ENCODE data around the gene ITFG2. TPM values are rescaled to one million over a fixed set of nuclear protein-coding genes. Genes with fewer than 3 reads are reported as not detected.

ITFG2 gene
- total and polyA plus RNA-seq, 4 donors, result 7.5 to 26.3 (median 11.4) TPM

DNA sequence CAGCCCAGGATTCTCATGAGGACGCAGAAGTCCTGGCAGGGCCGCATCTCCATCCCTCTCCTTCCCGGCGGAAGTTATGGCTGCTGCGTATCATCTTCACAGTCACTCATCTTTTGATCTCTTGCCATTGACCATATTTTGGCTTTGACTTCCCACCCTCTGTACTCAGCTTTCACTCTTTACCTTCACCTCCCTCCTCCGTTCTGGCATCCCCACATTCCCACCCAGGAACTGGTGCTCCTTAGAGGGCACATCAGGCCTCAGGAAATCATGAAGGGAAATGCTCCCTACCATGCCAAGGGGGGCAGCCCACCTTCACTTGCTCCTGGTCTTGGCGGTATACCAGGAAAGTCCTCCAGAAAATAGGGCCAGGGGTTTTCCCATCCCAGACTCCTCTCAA, 43.1 kb downstream of the ITFG2 start (continued):
- TF ChIP-seq, protein P1, sequence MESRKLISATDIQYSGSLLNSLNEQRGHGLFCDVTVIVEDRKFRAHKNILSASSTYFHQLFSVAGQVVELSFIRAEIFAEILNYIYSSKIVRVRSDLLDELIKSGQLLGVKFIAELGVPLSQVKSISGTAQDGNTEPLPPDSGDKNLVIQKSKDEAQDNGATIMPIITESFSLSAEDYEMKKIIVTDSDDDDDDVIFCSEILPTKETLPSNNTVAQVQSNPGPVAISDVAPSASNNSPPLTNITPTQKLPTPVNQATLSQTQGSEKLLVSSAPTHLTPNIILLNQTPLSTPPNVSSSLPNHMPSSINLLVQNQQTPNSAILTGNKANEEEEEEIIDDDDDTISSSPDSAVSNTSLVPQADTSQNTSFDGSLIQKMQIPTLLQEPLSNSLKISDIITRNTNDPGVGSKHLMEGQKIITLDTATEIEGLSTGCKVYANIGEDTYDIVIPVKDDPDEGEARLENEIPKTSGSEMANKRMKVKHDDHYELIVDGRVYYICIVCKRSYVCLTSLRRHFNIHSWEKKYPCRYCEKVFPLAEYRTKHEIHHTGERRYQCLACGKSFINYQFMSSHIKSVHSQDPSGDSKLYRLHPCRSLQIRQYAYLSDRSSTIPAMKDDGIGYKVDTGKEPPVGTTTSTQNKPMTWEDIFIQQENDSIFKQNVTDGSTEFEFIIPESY (IDR thresholded peaks at IDR 0.05), result no peak
- no peak for TF ChIP-seq EGR1 (IDR thresholded peaks at IDR 0.05; ENCODE audit: low read depth in 2 of 2)
- no peak for TF ChIP-seq NR2F2 (IDR thresholded peaks at IDR 0.05)
- TF ChIP-seq FOXA2 (IDR thresholded peaks at IDR 0.05), result no peak
- no peak for TF ChIP-seq GABPA (IDR thresholded peaks at IDR 0.05 in 1 of 2, conservative IDR thresholded peaks at IDR 0.05 in 1 of 2)

DNA sequence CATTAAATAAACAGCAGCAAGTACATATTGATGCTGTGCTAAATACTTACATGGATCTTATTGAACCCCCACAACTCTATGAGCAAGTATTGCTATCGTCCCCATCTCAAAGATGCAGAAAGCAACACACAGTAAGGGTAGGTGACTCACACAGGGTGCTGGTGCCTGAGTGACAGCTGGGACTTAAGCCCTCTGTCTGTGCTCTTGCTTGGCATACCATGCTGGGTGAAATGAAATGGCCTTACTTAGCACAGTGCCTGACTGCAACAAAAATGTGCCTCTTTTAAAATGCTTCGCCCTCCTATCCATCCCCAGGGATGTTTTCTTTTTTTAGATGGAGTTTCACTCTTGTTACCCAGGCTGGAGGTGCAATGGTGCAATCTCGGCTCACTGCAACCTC, 43.6 kb downstream of the ITFG2 start:
- H3K4me3 ChIP-seq (ENCODE audit: low read depth in 1 of 3, low read length in 3 of 3), result no peak overlapping the region
- H3K4me1 ChIP-seq (ENCODE audit: control insufficient read depth in 4 of 4, insufficient read depth in 4 of 4, low read length in 3 of 4), result no peaks in the 10 kb centered on the region
- TF ChIP-seq HNF4A (conservative IDR thresholded peaks at IDR 0.05) (no peak), YY1 (IDR thresholded peaks at IDR 0.05) (no peak), HNF4G (IDR thresholded peaks at IDR 0.05) (no peak), JUND (IDR thresholded peaks at IDR 0.05) (no peak)
- TF ChIP-seq, protein P1 (IDR thresholded peaks at IDR 0.05), result no peak
- no peak overlapping the region for H3K9ac ChIP-seq (ENCODE audit: low read depth in 1 of 2, low read length in 2 of 2)
- no peaks in the 10 kb centered on the region for H3K27me3 ChIP-seq (ENCODE audit: control insufficient read depth in 4 of 4, insufficient read depth in 4 of 4, low read length in 3 of 4)
- H3K27ac ChIP-seq (ENCODE audit: low read depth in 1 of 2, low read length in 2 of 2), result no peak overlapping the region
- peaks cover 0 to 4% (median 2%) of the 10 kb centered on the region in 4 donors for H3K36me3 ChIP-seq (ENCODE audit: control insufficient read depth in 4 of 4, insufficient read depth in 3 of 4, low read depth in 1 of 4, low read length in 3 of 4)
- 93% methylated on average over 3 of the region's 3 CpGs for WGBS
- H3K9me3 ChIP-seq (ENCODE audit: control insufficient read depth in 4 of 4, low read length in 3 of 4), result no peaks in the 10 kb centered on the region
- DNase-seq (ENCODE audit: low spot score), result no peak

DNA sequence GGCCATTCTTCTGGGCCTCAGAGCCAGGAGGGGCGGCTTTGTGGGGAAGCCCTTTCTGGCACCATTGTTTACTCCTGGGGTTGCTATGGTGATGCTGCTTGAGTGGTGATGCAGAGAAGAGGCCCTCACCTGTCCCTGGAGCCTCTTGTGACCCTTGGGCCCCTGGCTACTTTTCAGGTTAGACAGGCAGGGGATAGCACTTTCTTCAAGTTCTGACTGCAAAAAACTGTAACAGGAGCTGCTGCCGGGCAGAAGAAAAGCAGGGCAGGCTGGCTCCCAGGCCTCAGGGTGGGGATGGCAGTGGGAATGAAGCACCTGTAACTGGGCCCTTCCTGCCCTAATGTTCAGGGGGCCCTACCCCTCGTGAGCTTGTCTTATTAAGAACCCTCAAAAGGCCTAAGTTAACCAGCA, 44.6 kb downstream of the ITFG2 start, which contains the start of gene TEX52:
TEX52 (minus strand) TSS at position 19 of the 411 bp plus-strand sequence; CDS start at position 6, 13 bp downstream.
- Histone ChIP-seq H3K9ac (ENCODE audit: low read depth in 1 of 2, low read length in 2 of 2) (no peak within 1 kb of the TSS), H3K4me3 (ENCODE audit: low read depth in 1 of 3, low read length in 3 of 3) (no peak within 1 kb of the TSS), H3K9me3 (ENCODE audit: control insufficient read depth in 4 of 4, low read length in 3 of 4) (no peaks in the 10 kb centered on the region), H3K27me3 (ENCODE audit: control insufficient read depth in 4 of 4, insufficient read depth in 4 of 4, low read length in 3 of 4) (no peaks in the 10 kb centered on the region), H3K27ac (ENCODE audit: low read depth in 1 of 2, low read length in 2 of 2) (no peak within 1 kb of the TSS), H3K4me1 (ENCODE audit: control insufficient read depth in 4 of 4, insufficient read depth in 4 of 4, low read length in 3 of 4) (no peaks in the 10 kb centered on the region), H3K36me3 (ENCODE audit: control insufficient read depth in 4 of 4, insufficient read depth in 3 of 4, low read depth in 1 of 4, low read length in 3 of 4) (peaks cover 0 to 4% (median 2%) of the 10 kb centered on the region in 4 donors)
- TF ChIP-seq EGR1 (IDR thresholded peaks at IDR 0.05; ENCODE audit: low read depth in 2 of 2) (no peak), NR2F2 (IDR thresholded peaks at IDR 0.05) (no peak), JUND (IDR thresholded peaks at IDR 0.05) (no peak), YY1 (IDR thresholded peaks at IDR 0.05) (no peak), TAF1 (conservative IDR thresholded peaks at IDR 0.05) (no peak), FOXA1 (IDR thresholded peaks at IDR 0.05) (no peak), SP1 (IDR thresholded peaks at IDR 0.05) (no peak), GABPA (IDR thresholded peaks at IDR 0.05 in 1 of 2, conservative IDR thresholded peaks at IDR 0.05 in 1 of 2) (no peak), RXRA (IDR thresholded peaks at IDR 0.05) (no peak)
- TF ChIP-seq, protein P2, sequence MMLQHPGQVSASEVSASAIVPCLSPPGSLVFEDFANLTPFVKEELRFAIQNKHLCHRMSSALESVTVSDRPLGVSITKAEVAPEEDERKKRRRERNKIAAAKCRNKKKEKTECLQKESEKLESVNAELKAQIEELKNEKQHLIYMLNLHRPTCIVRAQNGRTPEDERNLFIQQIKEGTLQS (IDR thresholded peaks at IDR 0.05), result no peak
- TF ChIP-seq, protein P3, sequence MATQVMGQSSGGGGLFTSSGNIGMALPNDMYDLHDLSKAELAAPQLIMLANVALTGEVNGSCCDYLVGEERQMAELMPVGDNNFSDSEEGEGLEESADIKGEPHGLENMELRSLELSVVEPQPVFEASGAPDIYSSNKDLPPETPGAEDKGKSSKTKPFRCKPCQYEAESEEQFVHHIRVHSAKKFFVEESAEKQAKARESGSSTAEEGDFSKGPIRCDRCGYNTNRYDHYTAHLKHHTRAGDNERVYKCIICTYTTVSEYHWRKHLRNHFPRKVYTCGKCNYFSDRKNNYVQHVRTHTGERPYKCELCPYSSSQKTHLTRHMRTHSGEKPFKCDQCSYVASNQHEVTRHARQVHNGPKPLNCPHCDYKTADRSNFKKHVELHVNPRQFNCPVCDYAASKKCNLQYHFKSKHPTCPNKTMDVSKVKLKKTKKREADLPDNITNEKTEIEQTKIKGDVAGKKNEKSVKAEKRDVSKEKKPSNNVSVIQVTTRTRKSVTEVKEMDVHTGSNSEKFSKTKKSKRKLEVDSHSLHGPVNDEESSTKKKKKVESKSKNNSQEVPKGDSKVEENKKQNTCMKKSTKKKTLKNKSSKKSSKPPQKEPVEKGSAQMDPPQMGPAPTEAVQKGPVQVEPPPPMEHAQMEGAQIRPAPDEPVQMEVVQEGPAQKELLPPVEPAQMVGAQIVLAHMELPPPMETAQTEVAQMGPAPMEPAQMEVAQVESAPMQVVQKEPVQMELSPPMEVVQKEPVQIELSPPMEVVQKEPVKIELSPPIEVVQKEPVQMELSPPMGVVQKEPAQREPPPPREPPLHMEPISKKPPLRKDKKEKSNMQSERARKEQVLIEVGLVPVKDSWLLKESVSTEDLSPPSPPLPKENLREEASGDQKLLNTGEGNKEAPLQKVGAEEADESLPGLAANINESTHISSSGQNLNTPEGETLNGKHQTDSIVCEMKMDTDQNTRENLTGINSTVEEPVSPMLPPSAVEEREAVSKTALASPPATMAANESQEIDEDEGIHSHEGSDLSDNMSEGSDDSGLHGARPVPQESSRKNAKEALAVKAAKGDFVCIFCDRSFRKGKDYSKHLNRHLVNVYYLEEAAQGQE (IDR thresholded peaks at IDR 0.05), result no peak
- no peak for DNase-seq (ENCODE audit: low spot score)
- 95% methylated on average over 3 of the region's 3 CpGs for WGBS
